SH-SY5Y (cell line): ENCODE measurements around the gene EXOG.

Experiments
- GATA2 ChIP-seq: IDR thresholded peaks from 2 replicates; pipeline ENCODE4 v1.6.1; 2011; ENCODE audit warnings: mild to moderate bottlenecking, low read depth, low read length
- GATA3 ChIP-seq: IDR thresholded peaks from 2 replicates; pipeline ENCODE4 v1.6.1; 2011; ENCODE audit warnings: low read depth, mild to moderate bottlenecking, low read length, moderate library complexity

DNA sequence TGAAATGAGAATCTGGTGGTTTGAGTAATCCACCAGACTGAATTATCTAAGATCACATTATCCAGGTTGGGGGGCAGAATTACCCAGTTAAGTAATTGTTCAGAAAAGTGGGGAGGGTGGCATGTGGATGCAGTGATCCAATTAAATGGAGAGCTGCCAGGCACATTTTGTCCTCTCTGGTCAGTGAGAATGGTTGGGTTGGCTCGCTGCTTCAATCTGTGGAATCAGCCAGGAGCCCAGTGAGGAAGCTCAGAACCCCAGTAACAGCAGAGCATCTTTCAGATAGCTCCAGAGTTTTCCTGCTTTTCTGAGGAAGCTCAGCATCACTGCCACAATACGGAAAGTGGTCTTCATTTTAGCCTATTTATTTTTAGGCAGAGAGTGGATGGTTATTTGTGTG, 6.4 kb upstream of the EXOG start:
- TF ChIP-seq GATA3 (no peak), GATA2 (no peak)
